ENCODE measurements around the gene SLC25A13.

- TF ChIP-seq BHLHE40 (IDR thresholded peaks at IDR 0.05; ENCODE audit: low read depth, low read length), result no peak
- TF ChIP-seq MAZ (IDR thresholded peaks at IDR 0.05; ENCODE audit: borderline replicate concordance, low read depth, low read length), result no peak
- no peak for TF ChIP-seq CTCF (conservative IDR thresholded peaks at IDR 0.05; ENCODE audit: low read depth, low read length)
- TF ChIP-seq SMC3 (IDR thresholded peaks at IDR 0.05; ENCODE audit: low read depth, low read length), result no peak
- TF ChIP-seq RFX5 (IDR thresholded peaks at IDR 0.05; ENCODE audit: low read depth, low read length), result no peak
- TF ChIP-seq RAD21 (IDR thresholded peaks at IDR 0.05; ENCODE audit: low read length), result no peak
- no peak for TF ChIP-seq POLR2A (IDR thresholded peaks at IDR 0.05; ENCODE audit: low read depth, low read length)
- TF ChIP-seq FOS (IDR thresholded peaks at IDR 0.05; ENCODE audit: low read depth, low read length), result no peak
- no peak for TF ChIP-seq RCOR1 (IDR thresholded peaks at IDR 0.05; ENCODE audit: insufficient replicate concordance, low read length)
- TF ChIP-seq ELK1 (IDR thresholded peaks at IDR 0.05; ENCODE audit: borderline replicate concordance, low read depth, low read length), result no peak
- TF ChIP-seq CEBPB (IDR thresholded peaks at IDR 0.05; ENCODE audit: low read depth, low read length), result no peak
- TF ChIP-seq, protein P1, sequence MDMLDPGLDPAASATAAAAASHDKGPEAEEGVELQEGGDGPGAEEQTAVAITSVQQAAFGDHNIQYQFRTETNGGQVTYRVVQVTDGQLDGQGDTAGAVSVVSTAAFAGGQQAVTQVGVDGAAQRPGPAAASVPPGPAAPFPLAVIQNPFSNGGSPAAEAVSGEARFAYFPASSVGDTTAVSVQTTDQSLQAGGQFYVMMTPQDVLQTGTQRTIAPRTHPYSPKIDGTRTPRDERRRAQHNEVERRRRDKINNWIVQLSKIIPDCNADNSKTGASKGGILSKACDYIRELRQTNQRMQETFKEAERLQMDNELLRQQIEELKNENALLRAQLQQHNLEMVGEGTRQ (IDR thresholded peaks at IDR 0.05; ENCODE audit: low read depth, low read length), result no peak
Observed at GRCh38 chr7:96218664-96219243, 103.1 kb downstream of the SLC25A13 start.

All from IMR-90 (cell line).